Measurements from ENCODE around the gene B4GALNT3.
A peak's percentile ranks its signal among the peaks of the same experiment; 100 is the strongest.
"Not testable (repeated sequence)": the region's sequence is repeated elsewhere in the genome, so short reads cannot be mapped to it uniquely, and the experiment has no call there.

Gene B4GALNT3

DNA sequence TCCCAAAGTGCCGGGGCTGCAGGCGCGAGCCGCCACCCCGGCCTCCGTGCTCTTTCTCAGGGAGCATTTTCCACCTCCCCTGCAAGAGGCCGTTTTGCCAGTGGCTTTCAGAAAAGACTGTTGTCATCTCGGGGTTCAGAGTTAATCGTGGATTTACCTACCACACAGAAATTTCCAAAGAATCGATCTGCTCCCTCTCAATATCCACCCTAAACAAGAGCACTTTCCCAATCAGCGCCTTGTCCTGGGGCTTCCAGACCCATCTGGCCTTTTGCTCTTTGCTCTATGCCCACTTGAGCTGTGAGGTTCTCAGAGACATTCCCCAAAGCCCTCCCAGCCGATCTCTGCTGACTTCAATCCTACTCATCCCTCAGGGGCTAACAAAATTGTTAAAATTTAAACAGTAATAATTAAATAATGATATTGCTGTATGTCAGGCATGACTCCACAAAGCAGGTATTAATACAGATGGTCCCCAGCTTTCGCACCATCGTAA lies 116.9 kb downstream of the B4GALNT3 start:
- H3K9me2 ChIP-seq (ENCODE audit: low read depth, low read length): no peaks in the 10 kb centered on the region
- TF ChIP-seq, protein P1, sequence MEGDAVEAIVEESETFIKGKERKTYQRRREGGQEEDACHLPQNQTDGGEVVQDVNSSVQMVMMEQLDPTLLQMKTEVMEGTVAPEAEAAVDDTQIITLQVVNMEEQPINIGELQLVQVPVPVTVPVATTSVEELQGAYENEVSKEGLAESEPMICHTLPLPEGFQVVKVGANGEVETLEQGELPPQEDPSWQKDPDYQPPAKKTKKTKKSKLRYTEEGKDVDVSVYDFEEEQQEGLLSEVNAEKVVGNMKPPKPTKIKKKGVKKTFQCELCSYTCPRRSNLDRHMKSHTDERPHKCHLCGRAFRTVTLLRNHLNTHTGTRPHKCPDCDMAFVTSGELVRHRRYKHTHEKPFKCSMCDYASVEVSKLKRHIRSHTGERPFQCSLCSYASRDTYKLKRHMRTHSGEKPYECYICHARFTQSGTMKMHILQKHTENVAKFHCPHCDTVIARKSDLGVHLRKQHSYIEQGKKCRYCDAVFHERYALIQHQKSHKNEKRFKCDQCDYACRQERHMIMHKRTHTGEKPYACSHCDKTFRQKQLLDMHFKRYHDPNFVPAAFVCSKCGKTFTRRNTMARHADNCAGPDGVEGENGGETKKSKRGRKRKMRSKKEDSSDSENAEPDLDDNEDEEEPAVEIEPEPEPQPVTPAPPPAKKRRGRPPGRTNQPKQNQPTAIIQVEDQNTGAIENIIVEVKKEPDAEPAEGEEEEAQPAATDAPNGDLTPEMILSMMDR (IDR thresholded peaks at IDR 0.05; ENCODE audit: low read length): no peak
- TF ChIP-seq EZH2 (IDR thresholded peaks at IDR 0.05; ENCODE audit: borderline replicate concordance, low read length): no peak
- peaks cover 19% of the 10 kb centered on the region for H3K4me1 ChIP-seq (ENCODE audit: insufficient read depth, low read length, severe bottlenecking)
- no peaks in the 10 kb centered on the region for H3K27me3 ChIP-seq (ENCODE audit: insufficient read depth, low read length)
- H3K36me3 ChIP-seq (ENCODE audit: insufficient read depth, low read length): peaks cover 6% of the 10 kb centered on the region; the same call in 1 of the 2 replicates
- H3K4me2 ChIP-seq (ENCODE audit: low read length): peak overlapping the region; percentile 50
- peak overlapping the region; percentile 46 for H3K9ac ChIP-seq (ENCODE audit: low read length)
- peak overlapping the region; percentile 30 for H3K4me3 ChIP-seq (ENCODE audit: low read depth, low read length, poor library complexity, severe bottlenecking)
- H3K9me3 ChIP-seq (ENCODE audit: low read length): no peaks in the 10 kb centered on the region
- H2AFZ ChIP-seq (ENCODE audit: low read length): peak overlapping the region; percentile 36; the same call in 1 of the 2 replicates
- peak overlapping the region; percentile 12 for H3K27ac ChIP-seq (ENCODE audit: low read depth, low read length, poor library complexity, severe bottlenecking)
- no peaks in the 10 kb centered on the region for H3F3A ChIP-seq (ENCODE audit: insufficient read depth, low read length)
- no peaks in the 10 kb centered on the region for H3K79me2 ChIP-seq (ENCODE audit: insufficient read depth, low read length)
- H4K20me1 ChIP-seq (ENCODE audit: insufficient read depth, low read length): no peaks in the 10 kb centered on the region

DNA sequence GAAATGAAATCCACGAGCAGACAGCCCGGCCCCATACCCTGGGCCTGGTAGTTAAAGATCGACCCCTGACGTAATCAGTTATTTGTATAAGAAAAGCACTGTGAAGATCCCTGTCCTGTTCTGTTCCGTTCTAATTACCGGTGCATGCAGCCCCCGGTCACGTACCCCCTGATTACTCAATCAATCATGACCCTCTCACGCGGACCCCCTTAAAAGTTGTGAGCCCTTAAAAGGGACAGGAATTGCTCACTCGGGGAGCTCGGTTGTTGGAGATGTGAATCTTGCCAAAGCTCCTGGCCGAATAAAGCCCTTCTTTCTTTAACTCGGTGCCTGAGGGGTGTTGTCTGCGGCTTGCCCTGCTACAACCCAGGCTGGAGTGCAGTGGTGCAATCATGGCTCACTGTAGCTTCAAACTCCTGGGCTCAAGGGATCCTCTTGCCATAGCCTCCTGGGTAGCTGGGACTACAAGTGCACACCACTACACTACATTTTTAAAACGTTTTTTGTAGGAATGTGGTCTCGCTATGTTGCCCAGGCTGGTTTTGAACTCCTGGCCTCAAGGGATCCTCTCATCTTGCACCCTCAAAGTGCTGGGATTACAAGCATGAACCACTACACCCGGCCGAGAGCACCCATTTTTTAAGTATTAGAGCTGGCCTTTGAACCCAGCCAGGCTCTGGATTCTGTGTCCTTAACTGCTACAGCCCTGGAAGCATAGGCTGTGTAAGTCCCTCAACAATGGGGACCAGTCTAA lies 118.4 kb downstream of the B4GALNT3 start:
- not testable (repeated sequence) for H3K79me2 ChIP-seq (ENCODE audit: insufficient read depth, low read length); H3K9me3 ChIP-seq (ENCODE audit: low read length); H3F3A ChIP-seq (ENCODE audit: insufficient read depth, low read length); H3K4me3 ChIP-seq (ENCODE audit: low read depth, low read length, poor library complexity, severe bottlenecking); H4K20me1 ChIP-seq (ENCODE audit: insufficient read depth, low read length); H3K27me3 ChIP-seq (ENCODE audit: insufficient read depth, low read length); H3K36me3 ChIP-seq (ENCODE audit: insufficient read depth, low read length); H3K9me2 ChIP-seq (ENCODE audit: low read depth, low read length); H3K27ac ChIP-seq (ENCODE audit: low read depth, low read length, poor library complexity, severe bottlenecking); H3K4me2 ChIP-seq (ENCODE audit: low read length); H2AFZ ChIP-seq (ENCODE audit: low read length); H3K9ac ChIP-seq (ENCODE audit: low read length)
- H3K4me1 ChIP-seq (ENCODE audit: insufficient read depth, low read length, severe bottlenecking): peaks cover 19% of the 10 kb centered on the region

DNA sequence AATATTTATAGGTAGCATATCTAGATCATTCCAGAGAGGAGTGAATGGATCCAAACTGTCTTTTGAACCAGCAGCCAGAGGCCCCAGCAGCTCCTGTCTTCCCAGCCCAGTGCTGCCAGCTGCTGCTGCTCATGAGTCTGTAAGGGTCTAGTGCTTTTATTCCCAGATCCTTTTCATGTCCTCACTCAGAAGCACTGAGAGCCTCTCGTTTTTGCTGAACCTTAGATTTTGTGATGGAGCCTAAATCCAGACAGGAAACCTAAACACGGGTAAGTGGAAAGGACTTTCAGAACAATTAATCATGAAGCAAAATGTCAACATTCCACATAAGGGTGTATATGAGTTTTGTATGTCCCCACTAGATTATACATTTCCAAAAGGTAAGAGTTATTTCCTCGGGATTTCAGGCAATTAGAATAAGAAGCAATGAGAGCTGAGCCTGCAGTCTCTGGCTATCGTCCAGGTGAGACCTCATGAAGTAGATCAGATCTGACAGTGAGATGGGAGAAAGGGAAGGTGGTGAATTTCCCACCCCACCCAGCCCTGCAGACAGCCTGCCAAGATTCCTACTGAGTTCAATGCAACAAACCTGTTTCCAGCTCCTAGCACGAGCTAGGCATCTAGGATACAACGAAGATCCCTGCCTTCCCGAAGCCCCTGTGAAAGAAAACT lies 119.1 kb downstream of the B4GALNT3 start:
- Histone ChIP-seq H3K4me1 (ENCODE audit: insufficient read depth, low read length, severe bottlenecking) (peaks cover 19% of the 10 kb centered on the region), H2AFZ (ENCODE audit: low read length) (no peak overlapping the region), H3K4me3 (ENCODE audit: low read depth, low read length, poor library complexity, severe bottlenecking) (no peak overlapping the region), H3K79me2 (ENCODE audit: insufficient read depth, low read length) (no peaks in the 10 kb centered on the region), H3K9me3 (ENCODE audit: low read length) (no peaks in the 10 kb centered on the region), H3K27ac (ENCODE audit: low read depth, low read length, poor library complexity, severe bottlenecking) (no peak overlapping the region), H3K36me3 (ENCODE audit: insufficient read depth, low read length) (peaks cover 6% of the 10 kb centered on the region; the same call in 1 of the 2 replicates), H4K20me1 (ENCODE audit: insufficient read depth, low read length) (no peaks in the 10 kb centered on the region), H3K27me3 (ENCODE audit: insufficient read depth, low read length) (no peaks in the 10 kb centered on the region), H3F3A (ENCODE audit: insufficient read depth, low read length) (0 out of 2 replicates have a peak, but pooled peaks cover 3% of the 10 kb centered on the region), H3K9me2 (ENCODE audit: low read depth, low read length) (no peaks in the 10 kb centered on the region), H3K4me2 (ENCODE audit: low read length) (no peak overlapping the region), H3K9ac (ENCODE audit: low read length) (no peak overlapping the region)
- TF ChIP-seq EZH2 (IDR thresholded peaks at IDR 0.05; ENCODE audit: borderline replicate concordance, low read length): no peak
- TF ChIP-seq, protein P1 (IDR thresholded peaks at IDR 0.05; ENCODE audit: low read length): no peak

Measured in OCI-LY1 (cell line).